Body of pancreas (tissue), 4 donors: ENCODE data around the gene TLR9. TPM values are rescaled to one million over a fixed set of nuclear protein-coding genes. Genes with fewer than 3 reads are reported as not detected.

ENCODE experiments used
- ATAC-seq: fragments of 150-250 bp; one replicate; pipeline ENCODE4 v1.9.1; 2016
- DNase-seq, 4 donors: peaks; one replicate each; pipeline ENCODE4 v3.0.0-alpha.2; 2019
- H3K27ac ChIP-seq, 4 donors: fragments of 200-600 bp; sonication (generic); 1 replicate in 3 of 4; 2 replicates in 1 of 4; pipeline versions ENCODE4 v1.5.1 to v1.6.1; 2016 to 2019; ENCODE audit warnings: mild to moderate bottlenecking in 1 of 4, mixed read lengths in 1 of 4, moderate library complexity in 1 of 4
- H3K27me3 ChIP-seq, 2 donors: fragments of 200-600 bp; sonication (generic); one replicate each; pipeline ENCODE4 v1.6.0; 2016; ENCODE audit warnings: mild to moderate bottlenecking in 1 of 2
- H3K36me3 ChIP-seq, 2 donors: fragments of 200-600 bp; sonication (generic); replicated peaks in 1 of 2; 2 replicates each; pipeline ENCODE4 v1.5.1; 2016; ENCODE audit warnings: low read depth in 2 of 2; ENCODE audit not compliant: insufficient read depth in 1 of 2
- H3K4me1 ChIP-seq: fragments of 200-600 bp; sonication (generic); one replicate; pipeline ENCODE4 v1.6.0; 2016
- H3K4me3 ChIP-seq, 2 donors: fragments of 200-600 bp; sonication (generic); 1 replicate in 1 of 2; 2 replicates in 1 of 2; pipeline ENCODE4 v1.5.1; 2016 to 2019
- H3K9me3 ChIP-seq, 3 donors: fragments of 200-600 bp; sonication (generic); 1 replicate in 2 of 3; 2 replicates in 1 of 3; pipeline ENCODE4 v1.5.1; 2016
- CTCF ChIP-seq, 7 experiments: fragments of 450-650 bp in 4 of 7; fragments of 200-600 bp in 3 of 7; sonication (generic) in 3 of 7; IDR thresholded peaks; one replicate each; pipeline ENCODE4 v1.5.1; 2016 to 2019; ENCODE audit warnings: antibody characterized with exemption in 7 of 7
- POLR2A ChIP-seq, 3 donors: fragments of 450-650 bp; IDR thresholded peaks; one replicate each; pipeline ENCODE4 v1.6.1; 2016; ENCODE audit warnings: antibody characterized with exemption in 3 of 3, mild to moderate bottlenecking in 2 of 3
- WGBS, 2 donors: methylation state at CpG; one replicate each; pipeline ENCODE4 v1.1.5; 2017; 5-methylcytosine and 5-hydroxymethylcytosine counted together
- intact Hi-C: fragments of 100-400 bp; cut with DNase I; formaldehyde crosslinking; loops from one replicate; pipeline ENCODE4 v1.15.1; 2023
- total RNA-seq, 2 donors: library from RNA; depleted of rRNA; stranded (reverse); fragments of >200 nt; gene quantifications; one replicate each; pipeline ENCODE4 v1.1.0, GENCODE V29; 2016

TLR9 gene
- total RNA-seq, 2 donors from 2014 or later, result 0.26 TPM; not detected in 1

GRCh38 chr3:52188556-52188955 lies 36.9 kb downstream of the TLR9 start:
- ATAC-seq (no peak), DNase-seq (no peak)
- no peak overlapping the region for H3K27ac ChIP-seq
- H3K4me1 ChIP-seq, result peaks cover 13% of the 10 kb centered on the region
- WGBS, 2 donors, result 63 to 69% methylated on average over 1 of the region's 1 CpG
- H3K36me3 ChIP-seq, result no peaks in the 10 kb centered on the region
- intact Hi-C loops, result no loop called here
- H3K9me3 ChIP-seq, result no peaks in the 10 kb centered on the region
- TF ChIP-seq POLR2A (IDR thresholded peaks at IDR 0.05) (no peak), CTCF (IDR thresholded peaks at IDR 0.05) (no peak)
- no peak overlapping the region for H3K4me3 ChIP-seq
- H3K27me3 ChIP-seq, result no peaks in the 10 kb centered on the region

GRCh38 chr3:52186729-52187128 lies 38.7 kb downstream of the TLR9 start:
- H3K4me1 ChIP-seq, result peaks cover 13% of the 10 kb centered on the region
- WGBS, 2 donors, result 81 to 97% methylated on average over 9 of the region's 9 CpGs
- H3K4me3 ChIP-seq, result no peak overlapping the region
- intact Hi-C loops, result no loop called here
- DNase-seq (no peak), ATAC-seq (no peak)
- H3K36me3 ChIP-seq, result no peaks in the 10 kb centered on the region
- no peaks in the 10 kb centered on the region for H3K9me3 ChIP-seq
- no peaks in the 10 kb centered on the region for H3K27me3 ChIP-seq
- no peak for TF ChIP-seq POLR2A (IDR thresholded peaks at IDR 0.05)
- no peak for TF ChIP-seq CTCF (IDR thresholded peaks at IDR 0.05)
- no peak overlapping the region for H3K27ac ChIP-seq

GRCh38 chr3:52185837-52186236 lies 39.6 kb downstream of the TLR9 start:
- no peak overlapping the region for H3K27ac ChIP-seq
- TF ChIP-seq CTCF (IDR thresholded peaks at IDR 0.05), result no peak
- TF ChIP-seq POLR2A (IDR thresholded peaks at IDR 0.05), result no peak
- H3K9me3 ChIP-seq, result no peaks in the 10 kb centered on the region
- DNase-seq, result no peak
- intact Hi-C loops, result no loop called here
- 53 to 58% methylated on average over 3 of the region's 3 CpGs for WGBS, 2 donors
- ATAC-seq, result no peak
- no peak overlapping the region for H3K4me3 ChIP-seq
- no peaks in the 10 kb centered on the region for H3K27me3 ChIP-seq
- H3K4me1 ChIP-seq, result peaks cover 13% of the 10 kb centered on the region
- H3K36me3 ChIP-seq, result no peaks in the 10 kb centered on the region

- no peak overlapping the region for H3K4me3 ChIP-seq
- no peak for DNase-seq
Observed at GRCh38 chr3:52185311-52185710, 40.1 kb downstream of the TLR9 start.

More at GRCh38 chr3:52185311-52185710, 40.1 kb downstream of the TLR9 start:
- H3K27me3 ChIP-seq, result no peaks in the 10 kb centered on the region
- intact Hi-C loops, result no loop called here
- H3K4me1 ChIP-seq, result peaks cover 10% of the 10 kb centered on the region
- WGBS, 2 donors, result 85 to 89% methylated on average over 6 of the region's 6 CpGs
- no peaks in the 10 kb centered on the region for H3K9me3 ChIP-seq
- no peak for ATAC-seq
- H3K27ac ChIP-seq, result no peak overlapping the region
- H3K36me3 ChIP-seq, result no peaks in the 10 kb centered on the region
- TF ChIP-seq CTCF (IDR thresholded peaks at IDR 0.05) (no peak), POLR2A (IDR thresholded peaks at IDR 0.05) (no peak)
